IMR-90 (cell line): Measurements from ENCODE around the gene HUNK. TPM values are rescaled to one million over a fixed set of nuclear protein-coding genes. Genes with fewer than 3 reads are reported as not detected.
A peak's percentile ranks its signal among the peaks of the same experiment; 100 is the strongest.

Experiments
- ATAC-seq: fragments of 200-7000 bp; cut with Tn5 transposase; 2 replicates; pipeline ENCODE4 v1.9.1; 2020; ENCODE audit warnings: low read depth, mild to moderate bottlenecking, moderate library complexity
- BruUV-seq: library from RNA; stranded (reverse); fragments of 400-500 nt; replicated peaks from 2 replicates; lab custom pipeline; 2021; lab: Mats Ljungman, UMichigan
- CTCF ChIA-PET: fragments of 300-600 bp; formaldehyde crosslinking; extraction: SDS; loops from one replicate; lab custom pipeline; 2021; ENCODE audit warnings: antibody characterized with exemption; lab: Yijun Ruan, JAX
- POLR2A ChIA-PET: fragments of 300-600 bp; sonication (Branson Sonifier 250); formaldehyde crosslinking; loops from one replicate; lab custom pipeline; 2022; ENCODE audit warnings: antibody characterized with exemption; ENCODE audit not compliant: unreplicated experiment; lab: Charles Lee
- DNase-seq: peaks from one replicate; pipeline ENCODE4 v3.0.0; 2013
- H2AFZ ChIP-seq: replicated peaks from 2 replicates; pipeline ENCODE3; 2013; ENCODE audit warnings: low read length, mild to moderate bottlenecking; ENCODE audit not compliant: poor library complexity
- H2AK5ac ChIP-seq: 2 replicates; pipeline ENCODE4 v1.6.1; 2013; ENCODE audit warnings: low read depth, low read length, inconsistent platforms
- H2AK9ac ChIP-seq: replicated peaks from 2 replicates; pipeline ENCODE3; 2013; ENCODE audit warnings: mild to moderate bottlenecking, low read depth, low read length, moderate library complexity; ENCODE audit not compliant: poor library complexity
- H2BK120ac ChIP-seq: 2 replicates; pipeline ENCODE4 v1.6.1; 2013; ENCODE audit warnings: low read depth, low read length, inconsistent platforms
- H2BK15ac ChIP-seq: 3 replicates; pipeline ENCODE4 v1.6.1; 2013; ENCODE audit warnings: low read depth, low read length, inconsistent platforms
- H2BK20ac ChIP-seq: 2 replicates; pipeline ENCODE4 v1.6.1; 2013; ENCODE audit warnings: low read depth, mild to moderate bottlenecking, inconsistent platforms, low read length, moderate library complexity
- H2BK5ac ChIP-seq: 2 replicates; pipeline ENCODE4 v1.6.1; 2013; ENCODE audit warnings: mild to moderate bottlenecking, low read depth, low read length, inconsistent platforms; ENCODE audit not compliant: poor library complexity, severe bottlenecking
- H3K14ac ChIP-seq: replicated peaks from 2 replicates; pipeline ENCODE4 v1.6.1; 2013; ENCODE audit warnings: low read depth, low read length, inconsistent platforms
- H3K18ac ChIP-seq: 2 replicates; pipeline ENCODE4 v1.6.1; 2013; ENCODE audit warnings: low read depth, low read length, control low read depth
- H3K23ac ChIP-seq: 2 replicates; pipeline ENCODE4 v1.6.1; 2013; ENCODE audit warnings: low read depth, low read length, inconsistent platforms
- H3K27ac ChIP-seq: 2 replicates; pipeline ENCODE4 v1.5.1; 2013; ENCODE audit warnings: mild to moderate bottlenecking, control low read depth, low read length; ENCODE audit not compliant: insufficient read depth
- H3K27me3 ChIP-seq: 2 replicates; pipeline ENCODE4 v1.6.1; 2013; ENCODE audit warnings: low read length; ENCODE audit not compliant: control insufficient read depth, insufficient read depth
- H3K36me3 ChIP-seq: 2 replicates; pipeline ENCODE4 v1.6.1; 2013; ENCODE audit warnings: low read length, mixed read lengths; ENCODE audit not compliant: control insufficient read depth, insufficient read depth
- H3K4ac ChIP-seq: 2 replicates; pipeline ENCODE4 v1.6.1; 2013; ENCODE audit warnings: low read depth, low read length, inconsistent platforms
- H3K4me1 ChIP-seq: 2 replicates; pipeline ENCODE4 v1.6.1; 2013; ENCODE audit warnings: low read length, mixed read lengths; ENCODE audit not compliant: control insufficient read depth, insufficient read depth
- H3K4me2 ChIP-seq: 2 replicates; pipeline ENCODE4 v1.6.1; 2013; ENCODE audit warnings: low read depth, mild to moderate bottlenecking, control low read depth, low read length, moderate library complexity
- H3K4me3 ChIP-seq: 2 replicates; pipeline ENCODE4 v1.5.1; 2013; ENCODE audit warnings: low read depth, mild to moderate bottlenecking, control low read depth, low read length, moderate library complexity; ENCODE audit not compliant: insufficient read depth
- H3K56ac ChIP-seq: 2 replicates; pipeline ENCODE4 v1.6.1; 2013; ENCODE audit warnings: low read length, inconsistent platforms; ENCODE audit not compliant: insufficient read depth; ENCODE audit errors: extremely low read depth
- H3K79me1 ChIP-seq, 2 experiments: 2 replicates each; pipeline ENCODE4 v1.6.1; 2013; ENCODE audit warnings: low read length in 2 of 2, inconsistent platforms in 1 of 2, low read depth in 1 of 2
- H3K9ac ChIP-seq: 2 replicates; pipeline ENCODE4 v1.6.1; 2013; ENCODE audit warnings: low read depth, low read length, control low read depth
- H3K9me1 ChIP-seq: 2 replicates; pipeline ENCODE4 v1.6.1; 2013; ENCODE audit warnings: low read length, inconsistent platforms; ENCODE audit not compliant: insufficient read depth
- H3K9me3 ChIP-seq: 2 replicates; pipeline ENCODE4 v1.6.1; 2013; ENCODE audit warnings: low read length; ENCODE audit not compliant: control insufficient read depth, insufficient read depth
- H4K20me1 ChIP-seq: 2 replicates; pipeline ENCODE4 v1.6.1; 2013; ENCODE audit warnings: low read length, inconsistent platforms; ENCODE audit not compliant: insufficient read depth
- H4K5ac ChIP-seq: 2 replicates; pipeline ENCODE4 v1.6.1; 2013; ENCODE audit warnings: mild to moderate bottlenecking, low read depth, low read length, control low read depth
- H4K8ac ChIP-seq, 2 experiments: 2 replicates each; pipeline ENCODE4 v1.6.1; 2013; ENCODE audit warnings: low read depth in 2 of 2, low read length in 2 of 2, control low read depth in 1 of 2, inconsistent platforms in 1 of 2
- H4K91ac ChIP-seq: 2 replicates; pipeline ENCODE4 v1.6.1; 2013; ENCODE audit warnings: low read depth, low read length, inconsistent platforms; ENCODE audit not compliant: insufficient read depth
- BHLHE40 ChIP-seq: fragments of 150-350 bp; IDR thresholded peaks from 2 replicates; pipeline ENCODE4 v1.6.1; 2016; ENCODE audit warnings: mild to moderate bottlenecking, low read depth, low read length
- CEBPB ChIP-seq: IDR thresholded peaks from 2 replicates; pipeline ENCODE4 v1.6.1; 2012; ENCODE audit warnings: low read depth, low read length, improper control_type of control experiment
- CHD1 ChIP-seq: IDR thresholded peaks from 2 replicates; pipeline ENCODE4 v1.6.1; 2012; ENCODE audit warnings: low read depth, low read length, improper control_type of control experiment
- CTCF ChIP-seq: conservative IDR thresholded peaks from 2 replicates; pipeline ENCODE4 v1.5.1; 2012; ENCODE audit warnings: mild to moderate bottlenecking, low read depth, low read length, improper control_type of control experiment
- ELK1 ChIP-seq: fragments of 150-350 bp; IDR thresholded peaks from 2 replicates; pipeline ENCODE4 v1.6.1; 2016; ENCODE audit warnings: low read depth, mild to moderate bottlenecking, low read length, moderate library complexity, borderline replicate concordance
- FOS ChIP-seq: fragments of 150-350 bp; IDR thresholded peaks from 2 replicates; pipeline ENCODE4 v1.6.1; 2016; ENCODE audit warnings: low read depth, low read length
- MAFK ChIP-seq: IDR thresholded peaks from 2 replicates; pipeline ENCODE4 v1.6.1; 2012; ENCODE audit warnings: low read depth, low read length, improper control_type of control experiment
- MAZ ChIP-seq: IDR thresholded peaks from 2 replicates; pipeline ENCODE4 v1.6.1; 2012; ENCODE audit warnings: low read depth, mild to moderate bottlenecking, low read length, improper control_type of control experiment, moderate library complexity, borderline replicate concordance
- MXI1 ChIP-seq: IDR thresholded peaks from 2 replicates; pipeline ENCODE4 v1.6.1; 2012; ENCODE audit warnings: low read depth, mild to moderate bottlenecking, low read length, moderate library complexity, borderline replicate concordance
- NFE2L2 ChIP-seq: fragments of 150-350 bp; IDR thresholded peaks from 2 replicates; pipeline ENCODE4 v1.6.1; 2016; ENCODE audit warnings: low read depth, mild to moderate bottlenecking, low read length
- POLR2A ChIP-seq: IDR thresholded peaks from 2 replicates; pipeline ENCODE4 v1.6.1; 2012; ENCODE audit warnings: mild to moderate bottlenecking, low read depth, low read length
- RAD21 ChIP-seq: IDR thresholded peaks from 2 replicates; pipeline ENCODE4 v1.6.1; 2012; ENCODE audit warnings: low read length, improper control_type of control experiment
- RCOR1 ChIP-seq: IDR thresholded peaks from 2 replicates; pipeline ENCODE4 v1.6.1; 2012; ENCODE audit warnings: mild to moderate bottlenecking, low read length, improper control_type of control experiment; ENCODE audit not compliant: insufficient replicate concordance
- SMC3 ChIP-seq: fragments of 150-350 bp; IDR thresholded peaks from 2 replicates; pipeline ENCODE4 v1.6.1; 2016; ENCODE audit warnings: low read depth, mild to moderate bottlenecking, antibody characterized with exemption, low read length, moderate library complexity
- USF2 ChIP-seq: fragments of 150-350 bp; IDR thresholded peaks from 2 replicates; pipeline ENCODE4 v1.6.1; 2017; ENCODE audit warnings: mild to moderate bottlenecking, antibody characterized with exemption, low read length, low read depth
- WGBS, 2 experiments: methylation state at CpG; one replicate each; pipeline versions ENCODE4 v1.1.5 to v1.1.7; 2013; ENCODE audit warnings: missing lambda C conversion rate in 2 of 2; ENCODE audit not compliant: insufficient read length in 1 of 2; ENCODE audit errors: extremely low coverage in 2 of 2; 5-methylcytosine and 5-hydroxymethylcytosine counted together
- dilution Hi-C: fragments of 300-500 bp; cut with HindIII; formaldehyde crosslinking; loops from one replicate; pipeline ENCODE4 v1.14.3; 2018; ENCODE audit warnings: low sequenced_read_pairs; ENCODE audit not compliant: unreplicated experiment
- in situ Hi-C: fragments of 300-500 bp; cut with MboI; formaldehyde crosslinking; loops from 3 replicates; pipeline ENCODE4 v1.14.3; 2019; ENCODE audit warnings: low sequenced_read_pairs, inconsistent platforms, mixed read lengths
- intact Hi-C: fragments of 100-400 bp; cut with micrococcal nuclease; formaldehyde crosslinking; loops from 2 replicates; pipeline ENCODE4 v1.10.0; 2022
- polyA plus RNA-seq, 3 experiments: library from polyadenylated mRNA; depleted of rRNA; stranded (reverse); fragments of >200 nt; gene quantifications; 2 replicates each; pipeline ENCODE4 v1.2.3, GENCODE V29; 2012; ENCODE audit warnings: low replicate concordance in 1 of 3
- total RNA-seq: library from RNA; depleted of rRNA; stranded (reverse); fragments of >200 nt; gene quantifications from 2 replicates; pipeline ENCODE4 v1.2.3, GENCODE V29; 2012

The HUNK gene
- total and polyA plus RNA-seq, 2 of the 4 experiments (the other 2 are of a cell fraction) = 1.0 to 2.0 TPM

- Histone ChIP-seq H4K91ac (no peak overlapping the region; the same call in 1 of the 2 replicates), H2BK120ac (no peak overlapping the region), H2AK9ac (no peak overlapping the region), H2BK20ac (peak overlapping the region; percentile 66; the same call in 1 of the 2 replicates), H3K4me3 (no peak overlapping the region), H2AK5ac (peak overlapping the region; percentile 30; the same call in 1 of the 2 replicates), H3K14ac (no peak overlapping the region), H3K18ac (no peak overlapping the region), H4K5ac (no peak overlapping the region), H3K4ac (peak overlapping the region; percentile 10; the same call in 1 of the 2 replicates), H3K9ac (no peak overlapping the region), H2BK5ac (no peak overlapping the region), H3K79me1 (peaks cover 0 to 19% of the 10 kb centered on the region in 2 experiments), H3K27ac (peak overlapping the region; percentile 25; the same call in 1 of the 2 replicates), H2BK15ac (0 out of 3 replicates have a peak overlapping the region, but pooled peaks have one; percentile 71), H3K9me3 (no peaks in the 10 kb centered on the region), H3K4me1 (peaks cover 15% of the 10 kb centered on the region), H3K56ac (no peak overlapping the region), H3K27me3 (no peaks in the 10 kb centered on the region), H3K9me1 (peaks cover 4% of the 10 kb centered on the region; the same call in 1 of the 2 replicates), H3K23ac (no peak overlapping the region), H3K36me3 (no peaks in the 10 kb centered on the region), H3K4me2 (no peak overlapping the region; the same call in 1 of the 2 replicates), H2AFZ (peak overlapping the region; percentile 43), H4K20me1 (peaks cover 3% of the 10 kb centered on the region; the same call in 1 of the 2 replicates), H4K8ac (no peak overlapping the region)
- intact Hi-C loops = no loop called here
- WGBS, 2 experiments = 42% methylated on average over 6 of the region's 13 CpGs; no CpG with 5 or more reads in 1 of the 2 experiments
- dilution Hi-C loops = no loop called here
- BruUV-seq = no TSS peak
- ChIA-PET CTCF (no interaction called here), POLR2A (no interaction called here)
- DNase-seq (no peak), ATAC-seq (no peak)
- in situ Hi-C loops = no loop called here
- TF ChIP-seq CTCF (no peak), RCOR1 (no peak), NFE2L2 (no peak), CEBPB (no peak; the same call in 1 of the 2 replicates), POLR2A (no peak), BHLHE40 (no peak), USF2 (no peak), FOS (no peak), ELK1 (no peak), MAFK (no peak), CHD1 (no peak), SMC3 (no peak), RAD21 (no peak), MXI1 (no peak), MAZ (no peak)
These were observed 14.6 kb downstream of the HUNK start for GRCh38 chr21:31887391-31887841.
